ENCODE measurements around the gene CIAPIN1. TPM values are rescaled to one million over a fixed set of nuclear protein-coding genes. Genes with fewer than 3 reads are reported as not detected.

CIAPIN1 gene
- total RNA-seq, 1 donor from 2014 or later, result 43.3 TPM

DNA sequence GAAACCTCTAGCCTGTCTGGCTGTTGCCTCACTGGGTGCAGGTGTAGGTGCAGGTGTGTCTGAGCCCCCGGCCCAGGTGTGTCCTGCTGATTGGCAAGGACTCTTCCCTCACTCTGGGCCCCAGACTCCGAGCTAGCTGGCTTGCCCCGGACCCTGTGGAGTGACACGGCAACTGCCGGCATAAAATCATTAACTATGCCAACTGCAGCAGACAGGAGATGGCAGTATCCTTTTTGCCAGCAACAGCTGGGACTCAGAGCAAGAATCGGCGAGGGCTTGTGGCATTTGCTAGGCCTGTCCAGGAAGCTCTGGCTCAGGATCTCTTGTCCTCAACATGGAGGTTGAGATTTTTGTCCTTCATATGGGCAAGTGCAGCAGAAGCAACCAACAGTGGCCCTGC is 20.8 kb downstream of the CIAPIN1 start:
- no peaks in the 10 kb centered on the region for H3K9me3 Mint-ChIP-seq (ENCODE audit: low read depth)
- H3K27ac Mint-ChIP-seq (ENCODE audit: unreplicated experiment), result no peak overlapping the region

DNA sequence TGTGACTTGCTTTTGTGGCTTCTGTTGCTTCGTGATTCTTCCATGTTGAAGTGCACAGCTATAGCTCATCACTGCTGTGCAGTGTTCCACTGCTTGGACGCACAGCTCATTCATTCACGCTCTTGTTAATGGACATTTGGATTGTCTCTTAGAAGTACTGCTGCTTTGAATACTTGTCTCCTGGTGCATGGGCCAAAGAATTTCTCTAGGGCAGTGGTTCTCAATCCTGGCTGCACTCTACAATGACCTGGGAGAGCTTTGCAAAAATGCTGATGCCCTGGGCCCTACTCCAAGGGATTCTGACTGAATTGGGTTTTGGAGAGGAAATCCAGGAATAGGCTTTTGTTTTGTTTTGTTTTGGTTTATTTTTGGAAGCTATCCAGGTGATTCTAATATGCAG is 22.6 kb downstream of the CIAPIN1 start:
- TF ChIP-seq, protein P1, sequence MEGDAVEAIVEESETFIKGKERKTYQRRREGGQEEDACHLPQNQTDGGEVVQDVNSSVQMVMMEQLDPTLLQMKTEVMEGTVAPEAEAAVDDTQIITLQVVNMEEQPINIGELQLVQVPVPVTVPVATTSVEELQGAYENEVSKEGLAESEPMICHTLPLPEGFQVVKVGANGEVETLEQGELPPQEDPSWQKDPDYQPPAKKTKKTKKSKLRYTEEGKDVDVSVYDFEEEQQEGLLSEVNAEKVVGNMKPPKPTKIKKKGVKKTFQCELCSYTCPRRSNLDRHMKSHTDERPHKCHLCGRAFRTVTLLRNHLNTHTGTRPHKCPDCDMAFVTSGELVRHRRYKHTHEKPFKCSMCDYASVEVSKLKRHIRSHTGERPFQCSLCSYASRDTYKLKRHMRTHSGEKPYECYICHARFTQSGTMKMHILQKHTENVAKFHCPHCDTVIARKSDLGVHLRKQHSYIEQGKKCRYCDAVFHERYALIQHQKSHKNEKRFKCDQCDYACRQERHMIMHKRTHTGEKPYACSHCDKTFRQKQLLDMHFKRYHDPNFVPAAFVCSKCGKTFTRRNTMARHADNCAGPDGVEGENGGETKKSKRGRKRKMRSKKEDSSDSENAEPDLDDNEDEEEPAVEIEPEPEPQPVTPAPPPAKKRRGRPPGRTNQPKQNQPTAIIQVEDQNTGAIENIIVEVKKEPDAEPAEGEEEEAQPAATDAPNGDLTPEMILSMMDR (IDR thresholded peaks at IDR 0.05), result no peak
- peaks cover 11% of the 10 kb centered on the region for H3K4me1 Mint-ChIP-seq (ENCODE audit: low read depth)
- no peak overlapping the region for H3K4me3 Mint-ChIP-seq (ENCODE audit: unreplicated experiment)
- peaks cover 18% of the 10 kb centered on the region for H3K36me3 Mint-ChIP-seq (ENCODE audit: low read depth)
- no peaks in the 10 kb centered on the region for H3K27me3 Mint-ChIP-seq (ENCODE audit: low read depth)
- H3K27ac Mint-ChIP-seq (ENCODE audit: unreplicated experiment), result no peak overlapping the region
- no peaks in the 10 kb centered on the region for H3K9me3 Mint-ChIP-seq (ENCODE audit: low read depth)
- no peak for DNase-seq (ENCODE audit: low spot score)

More for the DNA sequence above, 20.8 kb downstream of the CIAPIN1 start:
- H3K27me3 Mint-ChIP-seq (ENCODE audit: low read depth), result no peaks in the 10 kb centered on the region
- H3K4me3 Mint-ChIP-seq (ENCODE audit: unreplicated experiment), result no peak overlapping the region
- peaks cover 31% of the 10 kb centered on the region for H3K36me3 Mint-ChIP-seq (ENCODE audit: low read depth)
- peaks cover 13% of the 10 kb centered on the region for H3K4me1 Mint-ChIP-seq (ENCODE audit: low read depth)
- TF ChIP-seq, protein P1 (IDR thresholded peaks at IDR 0.05), result no peak
- DNase-seq (ENCODE audit: low spot score), result no peak

DNA sequence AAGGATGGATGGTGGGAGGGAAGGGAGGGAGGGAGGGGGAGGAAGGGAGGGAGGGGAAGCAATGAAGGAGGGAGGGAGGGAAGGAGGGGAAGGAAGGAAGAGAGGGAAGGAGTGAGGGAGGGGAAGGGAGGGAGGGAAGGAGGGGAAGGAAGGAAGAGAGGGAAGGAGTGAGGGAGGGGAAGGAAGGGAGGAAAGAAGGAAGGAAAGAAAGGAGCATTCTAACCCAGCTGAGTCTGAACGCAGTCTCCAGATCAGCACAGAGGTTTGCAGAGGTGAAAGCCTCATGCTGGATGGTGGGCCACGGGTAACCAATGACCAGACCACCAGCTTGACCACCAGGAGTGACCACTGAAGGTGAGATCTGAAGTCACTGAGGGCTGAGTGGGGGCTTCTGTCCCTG is 24.0 kb downstream of the CIAPIN1 start:
- Mint-ChIP-seq H3K36me3 (ENCODE audit: low read depth) (peaks cover 8% of the 10 kb centered on the region), H3K4me3 (ENCODE audit: unreplicated experiment) (no peak overlapping the region), H3K9me3 (ENCODE audit: low read depth) (no peaks in the 10 kb centered on the region), H3K27ac (ENCODE audit: unreplicated experiment) (no peak overlapping the region), H3K27me3 (ENCODE audit: low read depth) (no peaks in the 10 kb centered on the region), H3K4me1 (ENCODE audit: low read depth) (peaks cover 23% of the 10 kb centered on the region)
- DNase-seq (ENCODE audit: low spot score), result no peak
- TF ChIP-seq, protein P1 (IDR thresholded peaks at IDR 0.05), result no peak

DNA sequence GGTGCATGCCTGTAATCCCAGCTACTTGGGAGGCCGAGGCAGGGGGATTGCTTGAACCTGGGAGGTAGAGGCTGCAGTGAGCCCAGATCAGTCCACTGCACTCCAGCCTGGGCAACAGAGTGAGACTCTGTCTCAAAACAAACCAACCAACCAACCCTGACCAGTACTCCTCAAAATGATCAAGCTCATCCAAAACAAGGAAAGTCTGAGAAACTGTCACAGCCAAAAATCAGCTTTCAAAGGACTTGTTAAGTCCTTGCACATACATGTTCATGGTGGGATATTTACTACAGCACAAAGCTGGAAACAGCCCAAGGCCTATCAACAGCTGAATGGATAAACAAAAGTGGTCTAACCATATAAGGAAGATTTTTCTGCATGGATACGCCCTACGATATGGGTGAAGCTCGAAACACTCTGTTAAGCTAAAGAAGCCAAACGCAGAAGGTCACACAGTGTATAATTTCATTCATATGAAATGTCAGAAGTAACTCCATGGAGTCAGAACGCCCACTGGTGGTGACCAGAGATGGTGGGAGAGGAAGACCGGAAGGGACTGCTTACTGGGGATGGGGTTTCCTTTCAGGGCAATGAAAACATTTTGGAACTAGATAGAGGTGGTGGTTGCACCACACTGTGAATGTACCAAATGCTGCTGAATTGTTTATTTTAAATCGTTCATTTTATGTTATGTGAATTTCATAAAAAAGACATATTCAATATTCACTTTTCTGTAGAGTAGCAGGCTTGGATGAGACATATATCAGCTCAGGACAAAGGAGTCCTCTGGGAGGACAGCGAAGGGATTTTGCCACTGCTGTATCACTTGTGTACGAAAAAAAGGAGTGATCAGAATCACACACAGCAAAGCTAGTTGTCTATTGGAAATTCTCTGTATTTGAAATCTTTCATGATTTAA is 24.9 kb downstream of the CIAPIN1 start:
- no peak for DNase-seq (ENCODE audit: low spot score)
- TF ChIP-seq, protein P1 (IDR thresholded peaks at IDR 0.05), result peak; percentile 94
- no peak overlapping the region for H3K4me3 Mint-ChIP-seq (ENCODE audit: unreplicated experiment)
- peak overlapping the region; percentile 1 for H3K27ac Mint-ChIP-seq (ENCODE audit: unreplicated experiment)
- H3K36me3 Mint-ChIP-seq (ENCODE audit: low read depth), result peaks cover 1% of the 10 kb centered on the region
- H3K9me3 Mint-ChIP-seq (ENCODE audit: low read depth), result no peaks in the 10 kb centered on the region
- no peaks in the 10 kb centered on the region for H3K27me3 Mint-ChIP-seq (ENCODE audit: low read depth)
- H3K4me1 Mint-ChIP-seq (ENCODE audit: low read depth), result peaks cover 29% of the 10 kb centered on the region

DNA sequence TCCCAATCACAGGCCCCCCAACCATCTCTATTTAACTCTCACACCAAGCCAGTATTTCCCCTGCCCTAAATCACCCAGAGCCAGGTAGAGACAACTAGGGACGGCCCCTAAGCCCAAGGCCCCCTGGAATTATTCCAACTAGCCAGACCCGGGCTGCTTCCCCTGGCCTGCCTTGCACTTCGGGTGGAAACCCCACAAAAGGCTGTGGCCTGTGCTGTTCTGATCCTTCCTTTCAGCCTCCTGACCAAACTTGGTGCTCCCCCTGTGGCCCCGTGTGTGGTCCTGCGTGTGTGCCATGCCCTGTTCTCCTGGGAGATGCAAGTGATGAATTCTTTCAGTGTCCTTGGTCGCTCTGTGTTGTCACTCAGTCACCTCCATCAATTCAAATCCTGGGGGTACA is 27.7 kb downstream of the CIAPIN1 start:
- Mint-ChIP-seq H3K36me3 (ENCODE audit: low read depth) (no peaks in the 10 kb centered on the region), H3K4me1 (ENCODE audit: low read depth) (peaks cover 35% of the 10 kb centered on the region), H3K27ac (ENCODE audit: unreplicated experiment) (peak overlapping the region; percentile 78), H3K4me3 (ENCODE audit: unreplicated experiment) (no peak overlapping the region), H3K9me3 (ENCODE audit: low read depth) (no peaks in the 10 kb centered on the region), H3K27me3 (ENCODE audit: low read depth) (no peaks in the 10 kb centered on the region)
- TF ChIP-seq, protein P1 (IDR thresholded peaks at IDR 0.05), result no peak
- no peak for DNase-seq (ENCODE audit: low spot score)

All from chondrocyte (in vitro differentiated cells).